ENCODE measurements around the gene ARFIP2. TPM values are rescaled to one million over a fixed set of nuclear protein-coding genes. Genes with fewer than 3 reads are reported as not detected.

The ARFIP2 gene
- total RNA-seq, 1 experiment from 2014 or later, result 65.0 TPM

DNA sequence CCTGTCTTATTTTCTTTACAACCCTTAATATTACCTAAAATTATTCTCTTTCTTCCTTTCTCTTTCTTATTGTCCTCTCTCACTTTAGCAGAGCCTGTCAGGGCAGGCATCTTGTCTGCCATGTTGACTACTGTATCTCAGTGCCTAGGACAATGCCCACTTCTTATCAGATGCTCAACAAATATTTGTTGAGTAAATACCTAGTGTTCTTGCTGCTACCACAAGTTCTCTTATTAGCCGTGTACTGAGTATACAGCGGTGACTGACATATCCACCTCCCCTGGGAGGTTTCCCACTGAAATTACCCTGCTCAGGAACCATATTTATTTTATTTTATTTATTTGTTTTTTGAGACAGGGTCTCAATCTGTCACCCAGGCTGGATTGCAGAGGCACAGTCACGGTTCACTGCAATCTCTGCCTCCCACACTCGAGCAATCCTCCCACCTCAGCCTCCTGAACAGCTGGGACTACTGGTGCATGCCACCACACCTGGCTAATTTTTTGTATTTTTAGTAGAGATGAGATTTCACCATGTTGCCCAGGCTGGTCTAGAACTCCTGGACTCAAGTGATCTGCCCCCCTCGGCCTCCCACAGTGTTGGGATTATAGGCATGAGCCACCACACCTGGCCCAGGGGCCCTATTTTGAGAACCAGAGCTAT is 47.0 kb downstream of the ARFIP2 start:
- TF ChIP-seq, protein P1, sequence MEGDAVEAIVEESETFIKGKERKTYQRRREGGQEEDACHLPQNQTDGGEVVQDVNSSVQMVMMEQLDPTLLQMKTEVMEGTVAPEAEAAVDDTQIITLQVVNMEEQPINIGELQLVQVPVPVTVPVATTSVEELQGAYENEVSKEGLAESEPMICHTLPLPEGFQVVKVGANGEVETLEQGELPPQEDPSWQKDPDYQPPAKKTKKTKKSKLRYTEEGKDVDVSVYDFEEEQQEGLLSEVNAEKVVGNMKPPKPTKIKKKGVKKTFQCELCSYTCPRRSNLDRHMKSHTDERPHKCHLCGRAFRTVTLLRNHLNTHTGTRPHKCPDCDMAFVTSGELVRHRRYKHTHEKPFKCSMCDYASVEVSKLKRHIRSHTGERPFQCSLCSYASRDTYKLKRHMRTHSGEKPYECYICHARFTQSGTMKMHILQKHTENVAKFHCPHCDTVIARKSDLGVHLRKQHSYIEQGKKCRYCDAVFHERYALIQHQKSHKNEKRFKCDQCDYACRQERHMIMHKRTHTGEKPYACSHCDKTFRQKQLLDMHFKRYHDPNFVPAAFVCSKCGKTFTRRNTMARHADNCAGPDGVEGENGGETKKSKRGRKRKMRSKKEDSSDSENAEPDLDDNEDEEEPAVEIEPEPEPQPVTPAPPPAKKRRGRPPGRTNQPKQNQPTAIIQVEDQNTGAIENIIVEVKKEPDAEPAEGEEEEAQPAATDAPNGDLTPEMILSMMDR (conservative IDR thresholded peaks at IDR 0.05; ENCODE audit: low read depth, low read length), result no peak
- TF ChIP-seq EZH2 (IDR thresholded peaks at IDR 0.05; ENCODE audit: borderline replicate concordance, low read depth, low read length, poor library complexity, severe bottlenecking), result no peak
- no peak for DNase-seq (ENCODE audit: low spot score)
- Histone ChIP-seq H3K9me3 (ENCODE audit: low read depth, low read length, poor library complexity, severe bottlenecking) (no peaks in the 10 kb centered on the region), H3K27ac (ENCODE audit: low read depth, low read length, poor library complexity, severe bottlenecking) (no peak overlapping the region), H3K4me3 (ENCODE audit: low read depth, low read length, poor library complexity, severe bottlenecking) (no peak overlapping the region), H3K27me3 (replicated peaks; ENCODE audit: insufficient read depth, low read depth, low read length, poor library complexity) (no peaks in the 10 kb centered on the region), H3K4me1 (ENCODE audit: insufficient read depth, low read length, poor library complexity, severe bottlenecking) (no peaks in the 10 kb centered on the region), H3K36me3 (ENCODE audit: insufficient read depth, low read length, poor library complexity, severe bottlenecking) (no peaks in the 10 kb centered on the region)
- BruUV-seq (replicated peaks), result no TSS peak
- CTCF ChIA-PET, result no interaction called here
- intact Hi-C loops (cut with micrococcal nuclease; ENCODE audit: unreplicated experiment), result no loop called here
- POLR2A ChIA-PET (ENCODE audit: low non-redundant PET), result no interaction called here

DNA sequence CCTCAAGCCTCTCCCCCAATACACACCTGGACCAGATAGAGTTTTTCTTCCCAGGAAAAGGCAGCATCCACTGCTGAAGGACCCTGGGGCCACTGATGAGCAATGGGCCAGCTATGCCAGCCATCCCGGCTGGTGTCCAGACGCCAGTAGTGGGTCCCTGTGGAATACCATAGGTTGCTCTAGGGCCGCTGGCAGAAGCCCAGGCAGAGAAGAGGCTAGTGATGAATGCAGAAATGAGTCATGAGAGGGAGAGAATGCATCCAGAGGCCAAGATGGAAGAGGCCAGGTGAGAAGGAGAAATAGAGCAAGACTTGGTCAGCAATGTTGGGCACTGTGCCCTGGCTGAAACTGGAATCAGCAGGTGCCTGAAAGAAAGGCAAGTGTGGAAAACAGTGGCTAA is 49.3 kb downstream of the ARFIP2 start:
- no peak for DNase-seq (ENCODE audit: low spot score)
- H3K27me3 ChIP-seq (replicated peaks; ENCODE audit: insufficient read depth, low read depth, low read length, poor library complexity), result no peaks in the 10 kb centered on the region
- H3K27ac ChIP-seq (ENCODE audit: low read depth, low read length, poor library complexity, severe bottlenecking), result no peak overlapping the region
- ChIA-PET CTCF (no interaction called here), POLR2A (ENCODE audit: low non-redundant PET) (no interaction called here)
- H3K4me1 ChIP-seq (ENCODE audit: insufficient read depth, low read length, poor library complexity, severe bottlenecking), result no peaks in the 10 kb centered on the region
- no TSS peak for BruUV-seq (replicated peaks)
- H3K4me3 ChIP-seq (ENCODE audit: low read depth, low read length, poor library complexity, severe bottlenecking), result no peak overlapping the region
- no peaks in the 10 kb centered on the region for H3K36me3 ChIP-seq (ENCODE audit: insufficient read depth, low read length, poor library complexity, severe bottlenecking)
- TF ChIP-seq, protein P1 (conservative IDR thresholded peaks at IDR 0.05; ENCODE audit: low read depth, low read length), result no peak
- no peak for TF ChIP-seq EZH2 (IDR thresholded peaks at IDR 0.05; ENCODE audit: borderline replicate concordance, low read depth, low read length, poor library complexity, severe bottlenecking)
- intact Hi-C loops (cut with micrococcal nuclease; ENCODE audit: unreplicated experiment), result no loop called here
- no peaks in the 10 kb centered on the region for H3K9me3 ChIP-seq (ENCODE audit: low read depth, low read length, poor library complexity, severe bottlenecking)

DNA sequence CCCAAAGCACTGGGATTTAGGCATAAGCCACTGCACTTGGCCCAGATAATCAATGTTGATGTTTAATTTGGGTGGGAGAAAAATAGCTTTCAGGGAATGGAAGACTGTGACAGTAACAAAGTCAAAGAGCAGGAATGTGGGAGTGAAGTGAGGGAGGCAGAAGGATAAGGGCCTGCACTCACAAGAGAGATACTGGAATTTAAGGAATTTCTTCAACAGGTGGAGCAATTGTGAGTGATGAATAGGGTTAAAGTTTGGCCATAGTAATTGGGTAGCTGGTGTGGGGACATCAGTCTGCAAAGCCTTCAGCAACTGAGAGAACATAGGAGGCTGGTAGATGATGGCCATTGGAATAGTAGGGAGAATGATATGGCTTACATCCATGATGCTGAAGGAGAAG is 53.6 kb downstream of the ARFIP2 start:
- Histone ChIP-seq H3K4me3 (ENCODE audit: low read depth, low read length, poor library complexity, severe bottlenecking) (no peak overlapping the region), H3K4me1 (ENCODE audit: insufficient read depth, low read length, poor library complexity, severe bottlenecking) (no peaks in the 10 kb centered on the region), H3K9me3 (ENCODE audit: low read depth, low read length, poor library complexity, severe bottlenecking) (no peaks in the 10 kb centered on the region), H3K36me3 (ENCODE audit: insufficient read depth, low read length, poor library complexity, severe bottlenecking) (no peaks in the 10 kb centered on the region), H3K27me3 (replicated peaks; ENCODE audit: insufficient read depth, low read depth, low read length, poor library complexity) (no peaks in the 10 kb centered on the region), H3K27ac (ENCODE audit: low read depth, low read length, poor library complexity, severe bottlenecking) (no peak overlapping the region)
- ChIA-PET CTCF (no interaction called here), POLR2A (ENCODE audit: low non-redundant PET) (no interaction called here)
- no TSS peak for BruUV-seq (replicated peaks)
- no peak for DNase-seq (ENCODE audit: low spot score)
- intact Hi-C loops (cut with micrococcal nuclease; ENCODE audit: unreplicated experiment), result no loop called here
- TF ChIP-seq EZH2 (IDR thresholded peaks at IDR 0.05; ENCODE audit: borderline replicate concordance, low read depth, low read length, poor library complexity, severe bottlenecking), result no peak
- TF ChIP-seq, protein P1 (conservative IDR thresholded peaks at IDR 0.05; ENCODE audit: low read depth, low read length), result no peak

Other genes with a start within 250 kb of the ARFIP2 start
- 18.6 and 23.3 TPM in 2 replicates for gene FHIP1B, start 246.7 kb downstream of the ARFIP2 start, total RNA-seq (2021)
- gene CNGA4, start 242.2 kb downstream of the ARFIP2 start, total RNA-seq (2021), result not detected in 2 replicates
- gene CCKBR, start 221.5 kb downstream of the ARFIP2 start, total RNA-seq (2021), result not detected in 2 replicates
- gene CAVIN3, start 160.8 kb downstream of the ARFIP2 start, total RNA-seq (2021), result 1.3 and 1.4 TPM in 2 replicates
- gene SMPD1, start 90.9 kb downstream of the ARFIP2 start, total RNA-seq (2021), result 126 and 176 TPM in 2 replicates
- 81.1 and 83.8 TPM in 2 replicates for gene APBB1, start 62.2 kb downstream of the ARFIP2 start, total RNA-seq (2021)
- gene HPX, start 40.3 kb downstream of the ARFIP2 start, total RNA-seq (2021), result 4.4 and 4.5 TPM in 2 replicates
- 34.2 and 37.1 TPM in 2 replicates for gene TRIM3, start 7.4 kb downstream of the ARFIP2 start, total RNA-seq (2021)
- 30.7 and 40.3 TPM in 2 replicates for gene TIMM10B, start 170 bp upstream of the ARFIP2 start, total RNA-seq (2021)
- 20.1 and 20.6 TPM in 2 replicates for gene DNHD1, start 15.9 kb upstream of the ARFIP2 start, total RNA-seq (2021)
- 19.1 and 21.6 TPM in 2 replicates for gene RRP8, start 122.3 kb upstream of the ARFIP2 start, total RNA-seq (2021)
- 85.2 and 86.5 TPM in 2 replicates for gene ILK, start 122.4 kb upstream of the ARFIP2 start, total RNA-seq (2021)
- 108 and 112 TPM in 2 replicates for gene TAF10, start 130.9 kb upstream of the ARFIP2 start, total RNA-seq (2021)
- gene TPP1, start 138.1 kb upstream of the ARFIP2 start, total RNA-seq (2021), result 42.2 and 53.0 TPM in 2 replicates
- 17.6 and 20.1 TPM in 2 replicates for gene DCHS1, start 174.5 kb upstream of the ARFIP2 start, total RNA-seq (2021)
- gene MRPL17, start 202.0 kb upstream of the ARFIP2 start, total RNA-seq (2021), result 82.5 and 98.5 TPM in 2 replicates